CD4-positive, alpha-beta T cell treated with Interleukin-6 at 100 ng/mL for 8 hours (primary cell): ENCODE measurements around the gene TTC34.

Source experiments
- DNase-seq: peaks from one replicate; pipeline ENCODE4 v3.0.0-alpha.2; 2020; ENCODE audit warnings: mixed read lengths, low spot score

Gene TTC34

DNA sequence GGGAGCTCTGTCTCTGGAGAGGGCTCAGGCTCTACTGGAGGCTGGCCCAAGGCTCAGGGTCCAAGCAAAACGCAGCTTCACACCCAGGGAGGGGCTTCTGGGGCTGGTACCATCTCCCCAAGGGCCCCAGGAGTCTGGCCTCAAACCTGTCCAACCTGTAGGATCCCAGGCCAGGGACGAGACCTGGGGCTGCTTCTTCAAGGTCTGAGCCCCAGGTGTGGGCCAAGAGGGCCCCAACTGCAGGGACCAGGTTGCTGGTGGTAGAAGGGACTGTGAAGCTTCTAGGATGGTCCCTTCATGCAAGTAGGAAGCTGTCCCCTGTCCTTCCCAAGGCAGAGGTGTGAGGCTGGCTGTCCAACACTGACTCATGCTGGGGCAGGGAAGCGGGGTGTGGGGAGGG lies 160.9 kb downstream of the TTC34 start:
- no peak for DNase-seq

GRCh38 chr1:2639607-2640521 lies 161.6 kb downstream of the TTC34 start:
- DNase-seq = no peak

- DNase-seq = no peak
Observed at GRCh38 chr1:2639203-2639602, 162.3 kb downstream of the TTC34 start.

GRCh38 chr1:2638466-2639115 lies 162.9 kb downstream of the TTC34 start:
- no peak for DNase-seq

- no peak for DNase-seq
Observed at GRCh38 chr1:2637442-2638145, 163.9 kb downstream of the TTC34 start.

GRCh38 chr1:2636733-2637132 lies 164.8 kb downstream of the TTC34 start:
- no peak for DNase-seq

DNA sequence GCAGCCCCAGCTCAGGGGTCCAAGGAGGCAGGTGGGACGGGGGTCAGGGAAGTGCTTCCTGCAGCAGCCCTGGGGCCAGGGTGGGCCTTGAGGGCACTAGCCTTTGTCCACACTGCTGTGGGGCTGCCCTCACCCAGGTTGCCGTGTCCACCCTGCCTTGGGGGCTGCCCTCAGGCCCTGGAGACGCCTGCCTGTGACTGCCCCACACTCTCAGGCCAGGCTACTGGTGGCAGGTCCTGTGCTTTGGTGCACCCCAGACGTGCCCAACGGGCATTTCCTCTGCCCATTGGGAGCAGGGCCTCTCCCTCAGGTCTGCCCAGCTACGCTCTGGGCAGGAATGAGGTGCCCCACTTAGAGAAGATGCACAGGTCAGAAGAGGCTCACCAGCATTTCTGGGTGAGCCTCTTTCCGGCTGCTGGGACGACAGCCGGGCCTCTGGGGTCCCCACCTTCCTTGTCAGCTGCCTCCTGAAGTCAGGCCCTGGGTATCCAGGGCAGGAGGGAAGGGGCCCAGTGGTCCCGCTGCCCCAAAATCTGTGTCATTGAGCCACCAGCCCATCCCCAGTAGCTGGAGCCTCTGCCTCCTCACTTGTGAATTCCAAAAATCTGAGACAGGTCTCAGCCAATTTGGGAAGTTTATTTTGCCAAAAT lies 166.0 kb downstream of the TTC34 start:
- no peak for DNase-seq

- no peak for DNase-seq
Observed at GRCh38 chr1:2633936-2634491, 167.5 kb downstream of the TTC34 start.

DNA sequence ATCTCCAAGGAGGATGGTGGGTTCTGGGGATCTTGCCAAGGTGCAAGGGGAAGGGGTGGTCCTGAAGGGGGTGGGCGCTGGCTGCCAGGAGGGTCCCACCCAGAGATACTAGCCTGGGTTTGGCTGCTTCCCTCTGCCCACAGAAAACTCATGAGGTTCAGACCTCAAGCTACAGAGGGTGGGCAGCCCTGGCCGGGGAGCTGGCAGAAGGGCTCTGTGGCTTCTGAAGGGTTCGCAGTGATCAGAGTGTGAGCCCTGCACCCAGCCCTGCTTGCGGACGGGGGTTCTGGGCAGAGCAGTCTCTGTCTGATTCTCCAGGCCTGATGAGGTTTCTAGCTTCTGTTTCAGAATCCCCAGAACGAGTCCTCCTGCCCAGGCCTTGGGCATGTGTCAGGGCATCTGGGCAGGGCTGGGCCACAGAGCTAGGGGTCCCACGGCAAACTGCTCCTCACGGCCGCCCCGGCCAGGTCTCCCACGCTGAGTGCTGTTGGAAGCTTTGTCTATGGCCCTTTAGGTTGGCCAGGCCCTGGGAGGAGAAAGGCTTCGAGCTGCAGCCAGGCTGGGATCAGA lies 168.0 kb downstream of the TTC34 start:
- DNase-seq = no peak

DNA sequence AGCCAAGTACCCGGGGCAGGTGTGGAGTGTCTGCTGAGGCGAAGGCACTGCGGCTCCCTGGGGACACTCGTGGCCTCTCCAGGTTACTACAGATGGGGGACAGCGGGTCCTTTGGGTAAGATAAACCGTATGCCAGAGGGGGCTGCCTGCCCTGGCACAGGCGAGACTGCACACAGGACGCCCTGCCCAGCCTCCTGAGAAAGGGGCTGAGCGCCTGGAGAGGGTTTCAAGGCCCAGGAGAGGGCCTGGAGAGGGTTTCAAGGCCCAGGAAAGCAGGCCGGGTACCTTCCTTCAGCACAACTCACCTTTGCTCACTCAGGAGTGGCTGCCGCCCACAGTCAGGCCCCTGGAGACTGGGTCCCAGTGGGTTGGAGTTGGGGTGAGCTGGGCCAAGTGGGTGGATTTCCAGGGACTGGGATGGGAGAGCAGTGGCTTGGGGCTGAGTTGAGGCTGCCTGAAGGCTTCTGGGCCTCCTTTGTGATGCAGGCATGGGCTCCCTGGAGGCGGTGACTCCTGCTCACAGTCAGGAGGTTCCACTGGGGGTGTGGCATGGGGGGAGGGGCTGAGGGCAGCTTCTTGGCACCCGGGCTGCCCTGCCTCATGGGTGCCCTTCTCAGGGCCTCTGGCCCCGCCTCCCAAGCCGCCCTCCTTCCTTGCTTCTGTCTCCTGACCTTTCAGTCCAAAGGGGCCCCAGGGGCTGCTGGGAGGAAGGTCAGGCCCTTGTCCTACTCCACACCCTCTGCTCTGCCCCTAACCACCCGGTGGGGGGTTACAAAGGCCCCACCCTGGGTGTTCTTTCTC lies 168.7 kb downstream of the TTC34 start, which contains the start of gene MMEL1:
MMEL1 (minus strand) TSS at position 456 of the 801 bp plus-strand sequence. CDS start 3,532 bp downstream, outside the sequence.
- no peak for DNase-seq

GRCh38 chr1:2632051-2632430 lies 169.5 kb downstream of the TTC34 start:
- DNase-seq = no peak

DNA sequence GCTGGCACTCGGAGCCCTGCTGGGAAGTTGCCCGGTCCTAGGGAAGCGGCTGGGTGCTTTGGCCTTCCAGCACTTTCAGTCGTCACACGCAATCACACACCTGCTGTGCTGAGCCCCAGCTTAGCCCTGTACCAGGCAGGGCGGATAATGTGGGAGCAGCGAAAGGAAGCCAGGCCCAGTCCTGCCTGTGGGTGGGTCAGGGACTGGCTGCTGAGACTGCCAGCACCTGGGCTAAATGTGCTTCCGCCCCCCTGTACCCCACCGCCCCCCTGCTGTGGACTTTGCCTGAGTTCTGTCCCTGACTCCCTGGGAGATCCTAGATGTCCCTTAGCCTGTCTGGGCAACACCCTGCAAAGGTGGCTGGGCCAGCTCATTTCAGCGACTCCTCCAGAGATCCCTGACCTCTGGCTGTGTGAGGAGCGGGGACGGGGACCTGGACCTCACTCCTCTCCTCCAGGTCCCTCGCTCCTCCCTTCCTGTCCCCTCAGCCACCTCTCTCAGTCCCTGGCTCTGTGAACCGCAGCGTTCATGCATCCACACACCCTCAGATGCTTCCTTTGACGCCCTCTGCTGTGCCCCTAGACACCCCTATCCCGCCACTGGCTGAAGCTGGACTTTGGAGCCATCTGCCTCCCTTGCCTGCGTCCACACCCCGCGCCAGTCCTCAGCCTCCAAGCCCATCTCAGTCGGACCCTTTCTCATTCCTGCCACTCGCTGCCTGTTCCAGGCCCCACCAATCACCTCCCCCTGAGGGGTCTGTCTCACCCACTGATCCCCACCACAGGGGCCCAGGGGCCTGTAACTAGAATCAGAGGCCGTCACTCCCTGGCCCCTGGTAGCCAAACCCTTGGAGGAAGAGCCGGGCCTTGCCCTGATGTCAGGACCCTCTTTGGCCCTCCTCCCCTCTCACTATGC lies 170.1 kb downstream of the TTC34 start:
- DNase-seq = no peak

DNA sequence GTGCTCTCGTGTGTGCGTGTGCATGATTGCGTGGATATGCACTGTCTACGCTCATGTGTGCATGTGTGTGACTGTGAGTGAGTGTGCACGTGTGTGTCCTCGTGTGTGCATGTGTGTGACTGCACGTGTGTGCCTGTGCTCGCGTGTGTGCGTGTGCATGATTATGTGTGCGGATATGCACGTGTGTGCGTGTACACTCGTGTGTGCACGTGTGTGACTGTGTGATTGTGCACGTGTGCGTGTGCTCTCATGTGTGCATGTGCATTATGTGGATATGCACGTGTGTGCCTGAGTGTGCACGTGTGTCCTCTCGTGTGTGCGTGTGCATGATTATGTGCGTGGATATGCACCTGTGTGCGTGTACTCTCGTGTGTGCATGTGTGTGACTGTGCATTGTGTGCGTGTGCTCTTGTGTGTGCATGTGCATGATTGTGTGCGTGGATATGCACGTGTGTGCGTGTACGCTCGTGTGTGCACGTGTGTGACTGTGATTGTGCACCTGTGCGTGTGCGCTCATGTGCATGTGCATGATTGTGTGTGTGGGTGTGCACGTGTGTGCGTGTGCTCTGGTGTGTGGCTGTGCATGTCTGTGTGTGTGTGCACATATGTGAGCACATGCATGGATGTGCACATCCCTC lies 170.9 kb downstream of the TTC34 start:
- no peak for DNase-seq

- no peak for DNase-seq
Observed at GRCh38 chr1:2629627-2630497, 171.6 kb downstream of the TTC34 start.

- DNase-seq = no peak
Observed at GRCh38 chr1:2628933-2629626, 172.4 kb downstream of the TTC34 start.

- DNase-seq = no peak
Observed at GRCh38 chr1:2628191-2628932, 173.1 kb downstream of the TTC34 start.

GRCh38 chr1:2627746-2628145 lies 173.7 kb downstream of the TTC34 start:
- no peak for DNase-seq
